Peyer's patch (tissue), 4 donors: ENCODE measurements around the gene DCBLD2. TPM values are rescaled to one million over a fixed set of nuclear protein-coding genes. Genes with fewer than 3 reads are reported as not detected.

Source experiments
- DNase-seq, 3 donors: peaks; one replicate each; pipeline ENCODE4 v3.0.0-alpha.2; 2017 to 2019
- H3K27ac ChIP-seq, 4 donors: fragments of 200-600 bp; sonication (generic); one replicate each; pipeline ENCODE4 v1.5.1; 2016 to 2019
- H3K27me3 ChIP-seq, 2 donors: fragments of 200-600 bp; sonication (generic); one replicate each; pipeline ENCODE4 v1.5.1; 2019
- H3K36me3 ChIP-seq, 3 donors: fragments of 200-600 bp; sonication (generic); one replicate each; pipeline ENCODE4 v1.5.1; 2016 to 2019
- H3K4me1 ChIP-seq, 4 donors: fragments of 200-600 bp; sonication (generic); one replicate each; pipeline ENCODE4 v1.5.1; 2016 to 2019
- H3K4me3 ChIP-seq, 4 donors: fragments of 200-600 bp; sonication (generic); 1 replicate in 3 of 4; 2 replicates in 1 of 4; pipeline ENCODE4 v1.5.1; 2016 to 2019; ENCODE audit warnings: mild to moderate bottlenecking in 1 of 4
- H3K9me3 ChIP-seq, 4 donors: fragments of 200-600 bp; sonication (generic); one replicate each; pipeline ENCODE4 v1.5.1; 2016 to 2019; ENCODE audit warnings: mild to moderate bottlenecking in 1 of 4
- POLR2A ChIP-seq, 2 donors: fragments of 450-650 bp; IDR thresholded peaks; one replicate each; pipeline ENCODE4 v1.5.1; 2017; ENCODE audit warnings: antibody characterized with exemption in 2 of 2, mild to moderate bottlenecking in 2 of 2, moderate library complexity in 2 of 2
- total RNA-seq, 4 donors: library from RNA; depleted of rRNA; stranded (reverse); fragments of >200 nt; gene quantifications; one replicate each; pipeline ENCODE4 v1.1.0, GENCODE V29; 2016
- TF ChIP-seq, protein P1 (sequence below), 6 experiments: fragments of 450-650 bp in 4 of 6; fragments of 200-600 bp in 2 of 6; sonication (generic) in 1 of 6; IDR thresholded peaks; one replicate each; pipeline ENCODE4 v1.5.1; 2017 to 2019; ENCODE audit warnings: antibody characterized with exemption in 6 of 6, mild to moderate bottlenecking in 3 of 6, moderate library complexity in 1 of 6

Gene DCBLD2
- total RNA-seq, 4 donors from 2014 or later: 4.8 to 9.1 (median 7.0) TPM

DNA sequence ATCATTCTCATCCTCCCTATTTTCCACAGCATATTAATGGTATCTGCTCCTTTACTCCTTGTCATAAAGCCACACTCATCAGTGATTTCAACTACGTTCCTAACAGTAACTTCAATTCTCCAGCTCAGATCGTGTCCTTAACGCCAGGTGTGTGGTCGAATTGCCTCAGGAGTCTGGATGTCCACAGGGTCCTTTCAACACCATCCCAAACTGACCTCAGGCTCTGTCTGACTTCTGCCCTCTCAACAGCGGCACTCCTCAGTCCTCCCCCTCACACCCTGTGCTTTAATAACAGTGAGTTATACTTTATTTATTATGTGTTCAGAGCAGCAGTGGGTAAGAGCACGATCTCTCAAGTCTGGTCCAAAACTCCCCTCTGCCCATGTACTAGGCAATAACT lies 95.9 kb downstream of the DCBLD2 start:
- H3K4me1 ChIP-seq: no peaks in the 10 kb centered on the region
- no peaks in the 10 kb centered on the region for H3K9me3 ChIP-seq
- no peak for DNase-seq
- H3K27ac ChIP-seq: no peak overlapping the region
- no peak overlapping the region for H3K4me3 ChIP-seq
- no peak for TF ChIP-seq POLR2A (IDR thresholded peaks at IDR 0.05)
- TF ChIP-seq, protein P1, sequence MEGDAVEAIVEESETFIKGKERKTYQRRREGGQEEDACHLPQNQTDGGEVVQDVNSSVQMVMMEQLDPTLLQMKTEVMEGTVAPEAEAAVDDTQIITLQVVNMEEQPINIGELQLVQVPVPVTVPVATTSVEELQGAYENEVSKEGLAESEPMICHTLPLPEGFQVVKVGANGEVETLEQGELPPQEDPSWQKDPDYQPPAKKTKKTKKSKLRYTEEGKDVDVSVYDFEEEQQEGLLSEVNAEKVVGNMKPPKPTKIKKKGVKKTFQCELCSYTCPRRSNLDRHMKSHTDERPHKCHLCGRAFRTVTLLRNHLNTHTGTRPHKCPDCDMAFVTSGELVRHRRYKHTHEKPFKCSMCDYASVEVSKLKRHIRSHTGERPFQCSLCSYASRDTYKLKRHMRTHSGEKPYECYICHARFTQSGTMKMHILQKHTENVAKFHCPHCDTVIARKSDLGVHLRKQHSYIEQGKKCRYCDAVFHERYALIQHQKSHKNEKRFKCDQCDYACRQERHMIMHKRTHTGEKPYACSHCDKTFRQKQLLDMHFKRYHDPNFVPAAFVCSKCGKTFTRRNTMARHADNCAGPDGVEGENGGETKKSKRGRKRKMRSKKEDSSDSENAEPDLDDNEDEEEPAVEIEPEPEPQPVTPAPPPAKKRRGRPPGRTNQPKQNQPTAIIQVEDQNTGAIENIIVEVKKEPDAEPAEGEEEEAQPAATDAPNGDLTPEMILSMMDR (IDR thresholded peaks at IDR 0.05): no peak
- H3K36me3 ChIP-seq: peaks cover 0 to 10% (median 0%) of the 10 kb centered on the region in 3 donors
- H3K27me3 ChIP-seq: no peaks in the 10 kb centered on the region

DNA sequence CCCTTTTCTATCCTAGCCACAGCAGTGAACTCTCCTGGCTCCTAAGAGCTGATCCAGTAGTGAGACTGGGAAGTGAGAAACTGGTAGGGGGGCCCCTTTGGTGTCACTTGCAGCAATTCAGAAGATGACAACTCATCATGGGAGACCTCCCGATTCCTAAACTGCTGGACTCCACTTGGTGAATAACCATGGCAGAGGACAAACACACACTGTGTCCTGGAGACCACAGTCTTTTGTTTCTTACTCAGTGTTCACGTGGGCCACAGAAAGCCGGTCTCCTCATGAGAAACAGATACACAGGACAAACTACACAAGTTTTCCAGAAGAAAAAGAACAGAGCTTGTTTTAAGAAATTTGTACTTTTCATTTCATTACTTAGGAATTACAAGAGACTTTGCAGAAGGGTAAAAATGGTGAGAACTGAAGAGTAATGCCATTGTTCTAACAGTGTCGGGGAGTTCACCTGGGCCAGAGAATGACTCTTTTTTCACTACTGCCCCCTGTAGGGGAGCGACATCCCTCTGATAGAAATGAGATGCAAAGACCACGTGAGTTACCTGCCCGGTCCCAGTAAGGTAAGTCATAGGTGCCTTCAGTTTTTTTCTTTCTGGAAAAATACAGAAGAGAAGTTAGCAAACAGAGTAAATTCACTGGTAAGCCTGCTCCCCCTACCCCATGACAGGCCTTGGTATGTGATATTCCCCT lies 100.3 kb downstream of the DCBLD2 start:
- DNase-seq: no peak
- no peaks in the 10 kb centered on the region for H3K27me3 ChIP-seq
- TF ChIP-seq, protein P1 (IDR thresholded peaks at IDR 0.05): no peak
- no peak for TF ChIP-seq POLR2A (IDR thresholded peaks at IDR 0.05)

DNA sequence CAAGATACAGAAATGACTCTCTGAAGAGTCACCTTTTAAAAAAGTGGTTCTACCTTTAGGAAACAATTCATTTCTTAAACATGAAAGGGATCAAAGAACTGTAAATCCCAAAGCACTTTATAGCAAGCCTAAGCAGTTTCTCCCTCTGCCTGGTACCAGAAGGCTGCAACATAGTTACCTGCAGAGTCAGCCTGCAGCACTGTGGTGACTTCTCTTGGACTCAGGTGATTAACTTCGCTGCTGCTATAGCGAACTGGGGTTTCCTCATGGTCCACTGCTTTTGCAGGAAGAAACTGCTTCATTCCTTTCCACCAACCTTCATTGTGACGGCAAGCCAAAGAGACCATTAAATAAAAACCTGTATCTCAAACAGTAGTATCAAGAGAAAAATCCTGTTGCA lies 101.1 kb downstream of the DCBLD2 start:
- DNase-seq: no peak
- Histone ChIP-seq H3K4me3 (no peak overlapping the region), H3K4me1 (no peaks in the 10 kb centered on the region), H3K27me3 (no peaks in the 10 kb centered on the region), H3K27ac (no peak overlapping the region), H3K36me3 (no peaks in the 10 kb centered on the region), H3K9me3 (no peaks in the 10 kb centered on the region)
- TF ChIP-seq, protein P1 (IDR thresholded peaks at IDR 0.05): no peak
- no peak for TF ChIP-seq POLR2A (IDR thresholded peaks at IDR 0.05)

More for the DNA sequence above, 100.3 kb downstream of the DCBLD2 start:
- Histone ChIP-seq H3K27ac (no peak overlapping the region), H3K9me3 (no peaks in the 10 kb centered on the region), H3K4me3 (no peak overlapping the region), H3K36me3 (peaks cover 0 to 2% (median 0%) of the 10 kb centered on the region in 3 donors), H3K4me1 (no peaks in the 10 kb centered on the region)

DNA sequence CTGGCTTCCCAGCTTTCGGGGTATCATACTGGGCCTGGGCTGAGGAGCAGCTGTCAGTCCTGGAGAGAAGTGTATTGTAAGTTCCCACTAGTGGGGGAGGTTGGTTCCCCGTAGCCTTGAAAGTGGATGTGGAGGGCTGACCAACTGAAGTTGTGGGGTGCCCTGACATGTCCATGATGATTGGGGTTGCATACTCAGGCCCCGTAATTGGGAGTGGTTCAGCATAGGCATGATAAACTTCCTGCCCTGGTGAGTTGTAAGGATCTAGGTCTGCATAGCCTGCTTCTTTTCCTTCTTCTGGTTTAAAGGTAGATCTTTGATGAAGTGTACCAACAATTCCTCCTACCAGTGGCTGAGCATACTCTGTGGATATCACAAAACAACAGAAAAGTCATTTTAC lies 102.0 kb downstream of the DCBLD2 start:
- no peak for DNase-seq

DNA sequence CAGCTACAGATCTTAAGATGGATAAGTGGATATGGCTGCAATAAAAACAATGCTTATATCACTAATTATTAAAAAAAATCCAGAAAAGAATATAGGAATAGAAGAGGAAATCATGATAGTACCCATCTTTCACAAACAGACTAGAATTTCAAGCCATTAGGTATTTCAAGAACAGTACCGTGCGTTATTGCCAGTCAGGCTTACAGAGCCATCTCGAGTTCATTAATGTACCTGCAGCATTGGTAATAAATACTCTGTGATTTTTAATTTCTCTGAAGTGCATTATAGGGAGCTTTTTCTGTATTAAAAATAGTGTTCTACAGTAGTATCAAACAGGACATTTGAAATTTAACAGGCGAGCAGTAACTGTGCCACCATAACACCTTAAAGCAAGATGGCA lies 102.7 kb downstream of the DCBLD2 start:
- H3K4me3 ChIP-seq: no peak overlapping the region
- H3K27me3 ChIP-seq: no peaks in the 10 kb centered on the region
- TF ChIP-seq POLR2A (IDR thresholded peaks at IDR 0.05): no peak
- TF ChIP-seq, protein P1 (IDR thresholded peaks at IDR 0.05): no peak
- no peak for DNase-seq
- H3K36me3 ChIP-seq: no peaks in the 10 kb centered on the region
- H3K4me1 ChIP-seq: no peaks in the 10 kb centered on the region
- no peak overlapping the region for H3K27ac ChIP-seq
- H3K9me3 ChIP-seq: no peaks in the 10 kb centered on the region

More for the DNA sequence above, 102.0 kb downstream of the DCBLD2 start:
- Histone ChIP-seq H3K36me3 (no peaks in the 10 kb centered on the region), H3K4me3 (no peak overlapping the region), H3K27me3 (no peaks in the 10 kb centered on the region), H3K9me3 (no peaks in the 10 kb centered on the region), H3K27ac (no peak overlapping the region), H3K4me1 (no peaks in the 10 kb centered on the region)
- TF ChIP-seq, protein P1 (IDR thresholded peaks at IDR 0.05): no peak
